Heart left ventricle (tissue), 16 donors: ENCODE results near the gene CTDP1. TPM values are rescaled to one million over a fixed set of nuclear protein-coding genes. Genes with fewer than 3 reads are reported as not detected.

Source experiments
- ATAC-seq, 4 donors: fragments of 200-7000 bp; cut with Tn5 transposase; one replicate each; pipeline ENCODE4 v1.9.1; 2020 to 2022; ENCODE audit warnings: moderate library complexity in 4 of 4, mild to moderate bottlenecking in 3 of 4, moderate number of reproducible peaks in 1 of 4
- DNase-seq, 5 donors: peaks; one replicate each; pipeline ENCODE4 v3.0.0-alpha.2; 2020
- H3K27ac ChIP-seq, 12 donors: fragments of 200-600 bp; sonication (generic) in 4 of 12; one replicate each; pipeline versions ENCODE4 v1.5.0 to v1.8.0; 2016 to 2022; ENCODE audit warnings: mild to moderate bottlenecking in 2 of 12
- H3K27me3 ChIP-seq, 9 donors: fragments of 200-600 bp; sonication (generic) in 2 of 9; one replicate each; pipeline versions ENCODE4 v1.5.1 to v1.8.0; 2016 to 2022; ENCODE audit warnings: mild to moderate bottlenecking in 3 of 9
- H3K36me3 ChIP-seq, 9 donors: fragments of 200-600 bp; sonication (generic) in 2 of 9; one replicate each; pipeline versions ENCODE4 v1.5.0 to v1.8.0; 2018 to 2022; ENCODE audit warnings: mild to moderate bottlenecking in 2 of 9
- H3K4me1 ChIP-seq, 12 donors: fragments of 200-600 bp; sonication (generic) in 4 of 12; one replicate each; pipeline versions ENCODE4 v1.5.0 to v1.8.0; 2016 to 2022; ENCODE audit warnings: mild to moderate bottlenecking in 3 of 12
- H3K4me3 ChIP-seq, 12 donors: fragments of 200-600 bp; sonication (generic) in 4 of 12; one replicate each; pipeline versions ENCODE4 v1.5.0 to v1.8.0; 2017 to 2022; ENCODE audit warnings: mild to moderate bottlenecking in 9 of 12, moderate library complexity in 4 of 12
- H3K9me3 ChIP-seq, 12 donors: fragments of 200-600 bp; sonication (generic) in 4 of 12; one replicate each; pipeline versions ENCODE4 v1.5.0 to v1.8.0; 2016 to 2022; ENCODE audit warnings: mild to moderate bottlenecking in 1 of 12
- CTCF ChIP-seq, 12 donors: fragments of 200-600 bp; sonication (generic) in 4 of 12; IDR thresholded peaks; one replicate each; pipeline versions ENCODE4 v1.5.0 to v1.8.0; 2018 to 2022; ENCODE audit warnings: antibody characterized with exemption in 12 of 12, mild to moderate bottlenecking in 5 of 12
- POLR2A ChIP-seq, 2 donors: fragments of 450-650 bp; IDR thresholded peaks; one replicate each; pipeline ENCODE4 v1.6.1; 2017; ENCODE audit warnings: antibody characterized with exemption in 2 of 2, mild to moderate bottlenecking in 2 of 2, moderate library complexity in 2 of 2
- WGBS, 4 donors: extraction: QIAGEN DNeasy Blood & Tissue Kit in 2 of 4; methylation state at CpG; one replicate each; pipeline versions ENCODE4 v1.1.5 to v1.1.7; 2013 to 2018; 5-methylcytosine and 5-hydroxymethylcytosine counted together
- intact Hi-C, 10 donors: fragments of 100-400 bp; cut with DNase I; formaldehyde crosslinking; loops; one replicate each; pipeline versions ENCODE4 v1.11.1 to v1.14.2; 2022
- polyA plus RNA-seq, 2 donors: library from polyadenylated mRNA; stranded (reverse); fragments of 200-250 nt; gene quantifications; one replicate each; pipeline ENCODE4 v1.2.3, GENCODE V29; 2013
- total RNA-seq, 9 donors: library from RNA; depleted of rRNA in 2 of 9; stranded (reverse); fragments of >200 nt in 2 of 9; fragmentation: NEBNext Ultra II Directional in 3 of 9; extraction: Animal tissue kit (Norgen Biotek cat#: 25700) in 3 of 9; gene quantifications; one replicate each; pipeline versions ENCODE4 v1.1.0 to v1.2.4, GENCODE V29; 2016 to 2023
- donor health status: ischemic (EF 13 %, LVEDD 7.1; RV severe dilation, severe dysfunction).
- donor health status: healthy with polysubstance abuse.
- donor health status: DM: no; HTN: yes; CAD: no.
- donor health status: DM: no; HTN: no; CAD: no.
- donor health status: ischemic (EF 25% LVEDD 6.9; RV normal size, moderate dysfunction).
- donor health status: ischemic (EF 25% LVEDD 5.7; RV mildly dilated, moderate dysfunction).
- donor health status: healthy.
- donor health status: DM: yes; HTN: yes; CAD: no.
- donor health status: ischemic (EF 35%, LVEDD 5.7; RV mildly dilated, moderate dysfunction).
- donor health status: nonischemic (EF 11% LVEDD 7.7; RV severe dilation, severe dysfunction).
- donor health status: DM: yes; HTN: yes; CAD: no.
- donor health status: PGD.
- donor health status: ischemic (EF 29% LVEDD 5.4; RV normal size, mild dysfunction).
- donor health status: nonischemic (EF 23%, LVEDD 6.1; RV moderate dilation, normal function).

Gene CTDP1
- total and polyA plus RNA-seq, 11 donors = 6.0 to 17.1 (median 10.3) TPM

GRCh38 chr18:79774111-79774510 lies 94.5 kb downstream of the CTDP1 start:
- Histone ChIP-seq H3K27me3 (peaks cover 0 to 46% (median 3%) of the 10 kb centered on the region in 9 donors), H3K36me3 (no peaks in the 10 kb centered on the region), H3K27ac (no peak overlapping the region), H3K9me3 (peaks cover 0 to 10% (median 0%) of the 10 kb centered on the region in 12 donors), H3K4me3 (no peak overlapping the region), H3K4me1 (no peaks in the 10 kb centered on the region)
- TF ChIP-seq CTCF (IDR thresholded peaks at IDR 0.05) (no peak), POLR2A (IDR thresholded peaks at IDR 0.05) (no peak)
- DNase-seq (peak in 1 of 5 donors; percentile 8), ATAC-seq (no peak)
- intact Hi-C loops = no loop called here
- WGBS, 4 donors = 71 to 86% (median 75%) methylated on average over 12 to 18 of the region's 18 CpGs

GRCh38 chr18:79775441-79776221 lies 96.0 kb downstream of the CTDP1 start:
- H3K4me1 ChIP-seq = no peaks in the 10 kb centered on the region
- TF ChIP-seq CTCF (IDR thresholded peaks at IDR 0.05) (no peak), POLR2A (IDR thresholded peaks at IDR 0.05) (no peak)
- ATAC-seq (no peak), DNase-seq (no peak)
- intact Hi-C loops = no loop called here
- H3K27ac ChIP-seq = no peak overlapping the region
- peaks cover 0 to 46% (median 3%) of the 10 kb centered on the region in 9 donors for H3K27me3 ChIP-seq
- H3K4me3 ChIP-seq = no peak overlapping the region
- 80 to 85% (median 82%) methylated on average over 32 to 35 of the region's 35 CpGs for WGBS, 4 donors
- no peaks in the 10 kb centered on the region for H3K9me3 ChIP-seq
- H3K36me3 ChIP-seq = no peaks in the 10 kb centered on the region

- Histone ChIP-seq H3K36me3 (no peaks in the 10 kb centered on the region), H3K27ac (no peak overlapping the region), H3K9me3 (no peaks in the 10 kb centered on the region), H3K27me3 (peaks cover 0 to 49% (median 3%) of the 10 kb centered on the region in 9 donors), H3K4me3 (no peak overlapping the region), H3K4me1 (no peaks in the 10 kb centered on the region)
- TF ChIP-seq CTCF (IDR thresholded peaks at IDR 0.05) (no peak), POLR2A (IDR thresholded peaks at IDR 0.05) (no peak)
- ATAC-seq (no peak), DNase-seq (no peak)
- 63 to 91% (median 76%) methylated on average over 2 of the region's 2 CpGs for WGBS, 4 donors
- intact Hi-C loops = no loop called here
Measured at GRCh38 chr18:79776674-79777073, 97.1 kb downstream of the CTDP1 start.

- no peak overlapping the region for H3K27ac ChIP-seq
- H3K4me3 ChIP-seq = no peak overlapping the region
- intact Hi-C loops = no loop called here
- TF ChIP-seq POLR2A (IDR thresholded peaks at IDR 0.05) = no peak
- TF ChIP-seq CTCF (IDR thresholded peaks at IDR 0.05) = no peak
- ATAC-seq (no peak), DNase-seq (no peak)
- H3K9me3 ChIP-seq = no peaks in the 10 kb centered on the region
- no peaks in the 10 kb centered on the region for H3K4me1 ChIP-seq
- 65 to 75% (median 67%) methylated on average over 24 to 26 of the region's 26 CpGs for WGBS, 4 donors
- H3K36me3 ChIP-seq = no peaks in the 10 kb centered on the region
- H3K27me3 ChIP-seq = peaks cover 0 to 34% (median 3%) of the 10 kb centered on the region in 9 donors
Measured at GRCh38 chr18:79778291-79778791, 98.7 kb downstream of the CTDP1 start.
